ENCODE measurements around the gene KRT5.

Gene KRT5

GRCh38 chr12:52517005-52517835, 3.0 kb downstream of the KRT5 start:
- Mint-ChIP-seq H3K4me1 (no peaks in the 10 kb centered on the region), H3K36me3 (ENCODE audit: low read depth) (no peaks in the 10 kb centered on the region), H3K27me3 (ENCODE audit: low read depth) (peaks cover 20% of the 10 kb centered on the region), H3K9me3 (no peaks in the 10 kb centered on the region), H3K27ac (no peak overlapping the region), H3K4me3 (no peak overlapping the region)
- TF ChIP-seq CTCF (IDR thresholded peaks at IDR 0.05; ENCODE audit: unreplicated experiment in 3 of 3): no peak

GRCh38 chr12:52515927-52516831, 4.0 kb downstream of the KRT5 start:
- Mint-ChIP-seq H3K4me1 (no peaks in the 10 kb centered on the region), H3K9me3 (peaks cover 7% of the 10 kb centered on the region), H3K4me3 (no peak overlapping the region), H3K27ac (no peak overlapping the region), H3K36me3 (ENCODE audit: low read depth) (no peaks in the 10 kb centered on the region), H3K27me3 (ENCODE audit: low read depth) (peaks cover 17% of the 10 kb centered on the region)
- no peak for TF ChIP-seq CTCF (IDR thresholded peaks at IDR 0.05; ENCODE audit: unreplicated experiment in 3 of 3)

- Mint-ChIP-seq H3K9me3 (peaks cover 10% of the 10 kb centered on the region), H3K27ac (no peak overlapping the region), H3K4me1 (no peaks in the 10 kb centered on the region), H3K36me3 (ENCODE audit: low read depth) (no peaks in the 10 kb centered on the region), H3K27me3 (ENCODE audit: low read depth) (peaks cover 17% of the 10 kb centered on the region), H3K4me3 (no peak overlapping the region)
- TF ChIP-seq CTCF (IDR thresholded peaks at IDR 0.05; ENCODE audit: unreplicated experiment in 3 of 3): no peak
Measured at GRCh38 chr12:52515319-52515646, 4.9 kb downstream of the KRT5 start.

- H3K4me3 Mint-ChIP-seq: no peak overlapping the region
- no peak overlapping the region for H3K27ac Mint-ChIP-seq
- peaks cover 20% of the 10 kb centered on the region for H3K27me3 Mint-ChIP-seq (ENCODE audit: low read depth)
- H3K36me3 Mint-ChIP-seq (ENCODE audit: low read depth): no peaks in the 10 kb centered on the region
- TF ChIP-seq CTCF (IDR thresholded peaks at IDR 0.05; ENCODE audit: unreplicated experiment in 3 of 3): no peak
- H3K9me3 Mint-ChIP-seq: peaks cover 10% of the 10 kb centered on the region
- H3K4me1 Mint-ChIP-seq: no peaks in the 10 kb centered on the region
Measured at GRCh38 chr12:52514471-52515318, 5.5 kb downstream of the KRT5 start.

GRCh38 chr12:52513736-52514135, 6.5 kb downstream of the KRT5 start:
- H3K4me1 Mint-ChIP-seq: no peaks in the 10 kb centered on the region
- peaks cover 10% of the 10 kb centered on the region for H3K9me3 Mint-ChIP-seq
- no peaks in the 10 kb centered on the region for H3K36me3 Mint-ChIP-seq (ENCODE audit: low read depth)
- H3K4me3 Mint-ChIP-seq: no peak overlapping the region
- peaks cover 18% of the 10 kb centered on the region for H3K27me3 Mint-ChIP-seq (ENCODE audit: low read depth)
- no peak for TF ChIP-seq CTCF (IDR thresholded peaks at IDR 0.05; ENCODE audit: unreplicated experiment in 3 of 3)
- no peak overlapping the region for H3K27ac Mint-ChIP-seq

Measured in nephron (organoid).